ENCODE results near the gene FKBP2. TPM values are rescaled to one million over a fixed set of nuclear protein-coding genes. Genes with fewer than 3 reads are reported as not detected.

Gene FKBP2
- polyA plus RNA-seq, 1 experiment = 76.2 TPM

GRCh38 chr11:64209563-64209843 is 31.4 kb upstream of the FKBP2 start:
- DNase-seq (ENCODE audit: low read depth) = no peak
- ChIA-PET POLR2A (no interaction called here), CTCF (interaction anchor here (1.0 to 16.6 kb wide), 4 partner anchors 17 to 93 kb away, joined by 3 to 229 read pairs (median 25); partner anchors contain the start of genes CATSPERZ, ESRRA, NUDT22 and PLCB3)
- H3K4me3 ChIP-seq (ENCODE audit: low read depth, low read length) = no peak overlapping the region
- peaks cover 10% of the 10 kb centered on the region for H3K36me3 ChIP-seq (ENCODE audit: control insufficient read depth, insufficient read depth, low read length)
- no peaks in the 10 kb centered on the region for H3K27me3 ChIP-seq (ENCODE audit: control insufficient read depth, insufficient read depth, low read length)
- TF ChIP-seq CTCF (IDR thresholded peaks at IDR 0.05; ENCODE audit: insufficient read depth, low read depth, low read length) = no peak

GRCh38 chr11:64210301-64211020 is 30.4 kb upstream of the FKBP2 start:
- DNase-seq (ENCODE audit: low read depth) = no peak
- no peaks in the 10 kb centered on the region for H3K27me3 ChIP-seq (ENCODE audit: control insufficient read depth, insufficient read depth, low read length)
- no peak overlapping the region for H3K4me3 ChIP-seq (ENCODE audit: low read depth, low read length)
- CTCF ChIA-PET = interaction anchor here (1.0 to 16.6 kb wide), 3 partner anchors 16 to 92 kb away, joined by 3 to 229 read pairs (median 4); partner anchors contain the start of genes CATSPERZ, ESRRA, NUDT22 and TRPT1
- peaks cover 8% of the 10 kb centered on the region for H3K36me3 ChIP-seq (ENCODE audit: control insufficient read depth, insufficient read depth, low read length)
- POLR2A ChIA-PET = no interaction called here
- no peak for TF ChIP-seq CTCF (IDR thresholded peaks at IDR 0.05; ENCODE audit: insufficient read depth, low read depth, low read length)

- CTCF ChIA-PET = interaction anchor here (0.9 to 16.6 kb wide), 3 partner anchors 15 to 91 kb away, joined by 3 to 229 read pairs (median 5); partner anchors contain the start of genes CATSPERZ, ESRRA, NUDT22 and TRPT1
- H3K27me3 ChIP-seq (ENCODE audit: control insufficient read depth, insufficient read depth, low read length) = no peaks in the 10 kb centered on the region
- TF ChIP-seq CTCF (IDR thresholded peaks at IDR 0.05; ENCODE audit: insufficient read depth, low read depth, low read length) = no peak
Observed at GRCh38 chr11:64211181-64211872, 29.6 kb upstream of the FKBP2 start.

GRCh38 chr11:64216879-64217278 is 24.0 kb upstream of the FKBP2 start:
- H3K4me3 ChIP-seq (ENCODE audit: low read depth, low read length) = no peak overlapping the region
- H3K27me3 ChIP-seq (ENCODE audit: control insufficient read depth, insufficient read depth, low read length) = no peaks in the 10 kb centered on the region
- POLR2A ChIA-PET = no interaction called here
- peaks cover 6% of the 10 kb centered on the region for H3K36me3 ChIP-seq (ENCODE audit: control insufficient read depth, insufficient read depth, low read length)
- no peak for TF ChIP-seq CTCF (IDR thresholded peaks at IDR 0.05; ENCODE audit: insufficient read depth, low read depth, low read length)
- DNase-seq (ENCODE audit: low read depth) = no peak
- CTCF ChIA-PET = interaction anchor here (0.8 to 5.2 kb wide), 4 partner anchors 8 to 85 kb away, joined by 4 to 26 read pairs (median 6); partner anchors contain the start of genes FERMT3 and STIP1

More at GRCh38 chr11:64211181-64211872, 29.6 kb upstream of the FKBP2 start:
- H3K4me3 ChIP-seq (ENCODE audit: low read depth, low read length) = no peak overlapping the region
- POLR2A ChIA-PET = no interaction called here
- peaks cover 2% of the 10 kb centered on the region for H3K36me3 ChIP-seq (ENCODE audit: control insufficient read depth, insufficient read depth, low read length)
- DNase-seq (ENCODE audit: low read depth) = no peak

Data from BJ (cell line).